ENCODE results near the gene BORCS8.
"Not testable (repeated sequence)": the region's sequence is repeated elsewhere in the genome, so short reads cannot be mapped to it uniquely, and the experiment has no call there.

Gene BORCS8

GRCh38 chr19:19201697-19202630 is 10.0 kb upstream of the BORCS8 start:
- H3K9me3 ChIP-seq (ENCODE audit: control insufficient read depth, insufficient read depth, low read length): no peaks in the 10 kb centered on the region
- H3K36me3 ChIP-seq (ENCODE audit: control insufficient read depth, insufficient read depth, low read length): peaks cover 18% of the 10 kb centered on the region
- H3K4me3 ChIP-seq (ENCODE audit: low read depth, low read length): peak overlapping the region; percentile 93
- peaks cover 3% of the 10 kb centered on the region for H3K4me1 ChIP-seq (ENCODE audit: control insufficient read depth, insufficient read depth, low read length)
- H3K9ac ChIP-seq (ENCODE audit: low read depth, low read length): peak overlapping the region; percentile 91
- H3K27me3 ChIP-seq (ENCODE audit: control insufficient read depth, insufficient read depth, low read length): peaks cover 27% of the 10 kb centered on the region

- H3K4me3 ChIP-seq (ENCODE audit: low read depth, low read length): no peak overlapping the region
- no peaks in the 10 kb centered on the region for H3K4me1 ChIP-seq (ENCODE audit: control insufficient read depth, insufficient read depth, low read length)
- H3K27me3 ChIP-seq (ENCODE audit: control insufficient read depth, insufficient read depth, low read length): no peaks in the 10 kb centered on the region
- no peak overlapping the region for H3K9ac ChIP-seq (ENCODE audit: low read depth, low read length)
- peaks cover 19% of the 10 kb centered on the region for H3K36me3 ChIP-seq (ENCODE audit: control insufficient read depth, insufficient read depth, low read length)
- H3K9me3 ChIP-seq (ENCODE audit: control insufficient read depth, insufficient read depth, low read length): no peaks in the 10 kb centered on the region
Observed at GRCh38 chr19:19193926-19194325, 2.0 kb upstream of the BORCS8 start.

DNA sequence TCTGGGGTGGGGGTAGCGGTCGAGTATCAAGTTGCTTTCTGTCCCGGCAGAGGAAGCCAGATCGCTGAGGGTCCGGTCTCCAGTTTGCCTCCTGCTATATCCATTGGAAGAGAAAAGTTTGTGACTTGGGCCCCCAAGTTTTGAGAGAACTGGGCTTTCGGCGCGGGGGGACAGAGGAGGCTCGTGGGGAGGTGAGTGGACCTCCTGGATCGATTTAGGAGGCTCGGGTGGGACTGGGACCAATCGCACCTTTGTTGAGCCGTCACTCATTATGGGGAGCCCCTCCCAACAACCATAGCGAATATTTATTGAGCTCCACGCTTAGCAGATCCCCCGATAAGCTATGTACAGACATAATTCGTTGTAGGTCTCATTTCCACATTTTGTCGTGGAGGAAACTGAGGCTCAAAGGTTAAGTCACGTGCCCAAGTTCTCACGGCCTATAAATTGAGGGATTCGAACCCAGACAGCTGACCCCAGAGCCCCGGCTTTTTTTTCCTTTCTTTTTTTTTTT is 1.0 kb upstream of the BORCS8 start:
- Histone ChIP-seq H3K9me3 (ENCODE audit: control insufficient read depth, insufficient read depth, low read length) (no peaks in the 10 kb centered on the region), H3K4me3 (ENCODE audit: low read depth, low read length) (peak overlapping the region; percentile 80), H3K4me1 (ENCODE audit: control insufficient read depth, insufficient read depth, low read length) (no peaks in the 10 kb centered on the region), H3K27me3 (ENCODE audit: control insufficient read depth, insufficient read depth, low read length) (no peaks in the 10 kb centered on the region), H3K9ac (ENCODE audit: low read depth, low read length) (peak overlapping the region; percentile 91), H3K36me3 (ENCODE audit: control insufficient read depth, insufficient read depth, low read length) (peaks cover 11% of the 10 kb centered on the region)

GRCh38 chr19:19191768-19192077 is 229 bp downstream of the BORCS8 start:
- H3K9ac ChIP-seq (ENCODE audit: low read depth, low read length): peak overlapping the region; percentile 95
- peak overlapping the region; percentile 99 for H3K4me3 ChIP-seq (ENCODE audit: low read depth, low read length)
- H3K36me3 ChIP-seq (ENCODE audit: control insufficient read depth, insufficient read depth, low read length): peaks cover 4% of the 10 kb centered on the region
- no peaks in the 10 kb centered on the region for H3K9me3 ChIP-seq (ENCODE audit: control insufficient read depth, insufficient read depth, low read length)
- H3K27me3 ChIP-seq (ENCODE audit: control insufficient read depth, insufficient read depth, low read length): no peaks in the 10 kb centered on the region
- H3K4me1 ChIP-seq (ENCODE audit: control insufficient read depth, insufficient read depth, low read length): no peaks in the 10 kb centered on the region

DNA sequence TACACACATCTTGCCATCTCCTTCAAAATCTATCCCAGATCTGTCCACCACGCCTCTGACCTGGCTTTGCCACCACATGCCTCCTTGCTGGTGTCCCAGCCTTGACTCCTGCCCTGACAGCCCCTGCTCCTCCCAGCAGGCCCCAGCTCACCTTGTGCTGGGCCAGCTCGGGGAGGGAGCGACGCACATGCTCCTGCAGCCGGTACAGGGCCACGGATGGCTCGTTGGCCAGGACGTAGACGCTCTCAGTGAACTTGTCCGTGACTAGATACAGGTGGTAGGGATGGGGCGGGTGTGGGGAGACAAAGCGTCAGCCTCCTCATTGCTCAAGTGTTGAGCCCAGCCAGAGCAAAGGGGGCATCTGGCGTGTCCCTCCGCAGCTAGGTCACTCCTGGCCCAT is 5.2 kb downstream of the BORCS8 start:
- Histone ChIP-seq H3K4me3 (ENCODE audit: low read depth, low read length) (no peak overlapping the region), H3K4me1 (ENCODE audit: control insufficient read depth, insufficient read depth, low read length) (no peaks in the 10 kb centered on the region), H3K27me3 (ENCODE audit: control insufficient read depth, insufficient read depth, low read length) (no peaks in the 10 kb centered on the region), H3K9me3 (ENCODE audit: control insufficient read depth, insufficient read depth, low read length) (no peaks in the 10 kb centered on the region), H3K9ac (ENCODE audit: low read depth, low read length) (no peak overlapping the region), H3K36me3 (ENCODE audit: control insufficient read depth, insufficient read depth, low read length) (peaks cover 13% of the 10 kb centered on the region)

- no peak overlapping the region for H3K4me3 ChIP-seq (ENCODE audit: low read depth, low read length)
- no peaks in the 10 kb centered on the region for H3K9me3 ChIP-seq (ENCODE audit: control insufficient read depth, insufficient read depth, low read length)
- H3K36me3 ChIP-seq (ENCODE audit: control insufficient read depth, insufficient read depth, low read length): peaks cover 15% of the 10 kb centered on the region
- H3K9ac ChIP-seq (ENCODE audit: low read depth, low read length): no peak overlapping the region
- no peaks in the 10 kb centered on the region for H3K4me1 ChIP-seq (ENCODE audit: control insufficient read depth, insufficient read depth, low read length)
- no peaks in the 10 kb centered on the region for H3K27me3 ChIP-seq (ENCODE audit: control insufficient read depth, insufficient read depth, low read length)
Observed at GRCh38 chr19:19185853-19186740, 5.9 kb downstream of the BORCS8 start.

- Histone ChIP-seq H3K36me3 (ENCODE audit: control insufficient read depth, insufficient read depth, low read length) (peaks cover 15% of the 10 kb centered on the region), H3K4me1 (ENCODE audit: control insufficient read depth, insufficient read depth, low read length) (no peaks in the 10 kb centered on the region), H3K9me3 (ENCODE audit: control insufficient read depth, insufficient read depth, low read length) (no peaks in the 10 kb centered on the region), H3K9ac (ENCODE audit: low read depth, low read length) (no peak overlapping the region), H3K27me3 (ENCODE audit: control insufficient read depth, insufficient read depth, low read length) (no peaks in the 10 kb centered on the region), H3K4me3 (ENCODE audit: low read depth, low read length) (no peak overlapping the region)
Observed at GRCh38 chr19:19181488-19181998, 10.4 kb downstream of the BORCS8 start.

- Histone ChIP-seq H3K36me3 (ENCODE audit: control insufficient read depth, insufficient read depth, low read length) (peaks cover 13% of the 10 kb centered on the region), H3K4me1 (ENCODE audit: control insufficient read depth, insufficient read depth, low read length) (no peaks in the 10 kb centered on the region), H3K9ac (ENCODE audit: low read depth, low read length) (no peak overlapping the region), H3K9me3 (ENCODE audit: control insufficient read depth, insufficient read depth, low read length) (no peaks in the 10 kb centered on the region), H3K27me3 (ENCODE audit: control insufficient read depth, insufficient read depth, low read length) (no peaks in the 10 kb centered on the region), H3K4me3 (ENCODE audit: low read depth, low read length) (no peak overlapping the region)
Observed at GRCh38 chr19:19179548-19180441, 12.2 kb downstream of the BORCS8 start.

DNA sequence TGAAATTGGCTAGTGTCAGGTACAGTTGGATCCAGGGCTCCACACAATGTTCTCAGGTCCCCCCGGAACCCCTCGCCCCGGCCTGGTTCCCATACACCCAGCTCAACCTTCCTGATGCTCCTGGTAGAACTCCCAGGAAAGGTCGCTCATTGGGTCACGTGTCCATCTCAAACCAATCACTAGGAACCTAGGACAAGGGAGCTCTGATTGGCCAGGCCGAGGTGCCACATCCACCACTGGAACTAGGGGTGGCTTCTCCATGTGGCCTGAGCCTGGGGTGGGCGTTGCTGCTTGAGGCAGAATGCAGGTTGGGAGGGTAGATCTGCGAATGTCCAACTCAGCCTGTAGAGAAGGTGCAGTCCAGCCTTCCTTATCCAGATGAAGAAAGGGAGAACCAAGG is 15.0 kb downstream of the BORCS8 start:
- no peaks in the 10 kb centered on the region for H3K27me3 ChIP-seq (ENCODE audit: control insufficient read depth, insufficient read depth, low read length)
- no peak overlapping the region for H3K9ac ChIP-seq (ENCODE audit: low read depth, low read length)
- peaks cover 6% of the 10 kb centered on the region for H3K36me3 ChIP-seq (ENCODE audit: control insufficient read depth, insufficient read depth, low read length)
- H3K4me1 ChIP-seq (ENCODE audit: control insufficient read depth, insufficient read depth, low read length): peaks cover 3% of the 10 kb centered on the region
- no peak overlapping the region for H3K4me3 ChIP-seq (ENCODE audit: low read depth, low read length)
- no peaks in the 10 kb centered on the region for H3K9me3 ChIP-seq (ENCODE audit: control insufficient read depth, insufficient read depth, low read length)

GRCh38 chr19:19173243-19173642 is 18.7 kb downstream of the BORCS8 start:
- not testable (repeated sequence) for H3K4me3 ChIP-seq (ENCODE audit: low read depth, low read length); H3K9ac ChIP-seq (ENCODE audit: low read depth, low read length); H3K36me3 ChIP-seq (ENCODE audit: control insufficient read depth, insufficient read depth, low read length); H3K9me3 ChIP-seq (ENCODE audit: control insufficient read depth, insufficient read depth, low read length); H3K4me1 ChIP-seq (ENCODE audit: control insufficient read depth, insufficient read depth, low read length)
- peaks cover 20% of the 10 kb centered on the region for H3K27me3 ChIP-seq (ENCODE audit: control insufficient read depth, insufficient read depth, low read length)
